CD4-positive, alpha-beta T cell (primary cell): ENCODE measurements around the gene NECAP2. TPM values are rescaled to one million over a fixed set of nuclear protein-coding genes. Genes with fewer than 3 reads are reported as not detected.

Source experiments
- ATAC-seq: fragments of 200-7000 bp; cut with Tn5 transposase; one replicate; pipeline ENCODE4 v1.10.0; 2022; ENCODE audit warnings: mild to moderate bottlenecking; ENCODE audit not compliant: poor library complexity
- CTCF ChIA-PET: fragments of 350-600 bp; sonication (Branson Sonifier 250); formaldehyde crosslinking; loops from one replicate; lab custom pipeline; 2021; ENCODE audit warnings: antibody characterized with exemption, inconsistent platforms; lab: Charles Lee
- POLR2A ChIA-PET: fragments of 350-600 bp; sonication (Branson Sonifier 250); formaldehyde crosslinking; loops from one replicate; lab custom pipeline; 2021; ENCODE audit warnings: antibody characterized with exemption, inconsistent platforms; lab: Charles Lee
- DNase-seq, 14 experiments: peaks; one replicate each; pipeline ENCODE4 v3.0.0-alpha.2; 2013 to 2020; ENCODE audit warnings: mixed read lengths in 2 of 14
- H3K27ac ChIP-seq, 2 donors: one replicate each; pipeline versions ENCODE4 v1.5.1 to v1.7.0; 2013; ENCODE audit warnings: low read length in 2 of 2, low read depth in 1 of 2, mild to moderate bottlenecking in 1 of 2
- H3K27me3 ChIP-seq, 2 experiments: 1 replicate in 1 of 2; 2 replicates in 1 of 2; pipeline versions ENCODE4 v1.6.1 to v1.7.0; 2013; ENCODE audit warnings: low read length in 2 of 2, control low read depth in 1 of 2, mild to moderate bottlenecking in 1 of 2, moderate library complexity in 1 of 2; ENCODE audit not compliant: insufficient read depth in 2 of 2, control insufficient read depth in 1 of 2
- H3K36me3 ChIP-seq: one replicate; pipeline ENCODE4 v1.6.1; 2013; ENCODE audit warnings: low read length, control low read depth; ENCODE audit not compliant: insufficient read depth
- H3K4me1 ChIP-seq: one replicate; pipeline ENCODE4 v1.6.1; 2013; ENCODE audit warnings: low read length, control low read depth; ENCODE audit not compliant: insufficient read depth
- H3K4me3 ChIP-seq: one replicate; pipeline ENCODE4 v1.5.1; 2013; ENCODE audit warnings: mild to moderate bottlenecking, low read length, moderate library complexity
- H3K9me3 ChIP-seq, 2 experiments: 1 replicate in 1 of 2; 2 replicates in 1 of 2; pipeline versions ENCODE4 v1.6.1 to v1.7.0; 2013; ENCODE audit warnings: low read length in 2 of 2, mild to moderate bottlenecking in 2 of 2, control low read depth in 1 of 2, moderate library complexity in 1 of 2; ENCODE audit not compliant: control insufficient read depth in 1 of 2, insufficient read depth in 1 of 2
- H3K27ac Mint-ChIP-seq: one replicate; pipeline ENCODE4 v1.8.0; 2020; ENCODE audit warnings: mixed read lengths
- H3K27me3 Mint-ChIP-seq: one replicate; pipeline ENCODE4 v1.8.0; 2021; ENCODE audit warnings: mixed read lengths
- H3K36me3 Mint-ChIP-seq: one replicate; pipeline ENCODE4 v1.8.0; 2021; ENCODE audit warnings: low read depth, mixed read lengths
- H3K4me1 Mint-ChIP-seq: one replicate; pipeline ENCODE4 v1.8.0; 2021; ENCODE audit warnings: low read depth, mixed read lengths
- H3K4me3 Mint-ChIP-seq: one replicate; pipeline ENCODE4 v1.8.0; 2020; ENCODE audit warnings: mild to moderate bottlenecking, mixed read lengths
- H3K9me3 Mint-ChIP-seq: one replicate; pipeline ENCODE4 v1.8.0; 2020; ENCODE audit warnings: mixed read lengths
- intact Hi-C, 2 experiments: fragments of 100-400 bp; cut with DNase I in 1 of 2; cut with micrococcal nuclease in 1 of 2; formaldehyde crosslinking; loops; one replicate each; pipeline versions ENCODE4 v1.15.1 to v1.9.0; 2023 to 2025; cut with DNase I, micrococcal nuclease
- total RNA-seq, 174 experiments: library from RNA in 2 of 174; stranded (reverse) in 2 of 174; gene quantifications; one replicate each; pipeline ENCODE4 v1.2.3 and lab custom pipeline; 2021 to 2026
- TF ChIP-seq, protein P1 (sequence below): fragments of 200-600 bp; IDR thresholded peaks from one replicate; pipeline ENCODE4 v1.8.0; 2022; ENCODE audit warnings: antibody characterized with exemption, mild to moderate bottlenecking

Gene NECAP2
- total RNA-seq, 2 experiments from 2014 or later = 65.8 to 66.0 TPM

DNA sequence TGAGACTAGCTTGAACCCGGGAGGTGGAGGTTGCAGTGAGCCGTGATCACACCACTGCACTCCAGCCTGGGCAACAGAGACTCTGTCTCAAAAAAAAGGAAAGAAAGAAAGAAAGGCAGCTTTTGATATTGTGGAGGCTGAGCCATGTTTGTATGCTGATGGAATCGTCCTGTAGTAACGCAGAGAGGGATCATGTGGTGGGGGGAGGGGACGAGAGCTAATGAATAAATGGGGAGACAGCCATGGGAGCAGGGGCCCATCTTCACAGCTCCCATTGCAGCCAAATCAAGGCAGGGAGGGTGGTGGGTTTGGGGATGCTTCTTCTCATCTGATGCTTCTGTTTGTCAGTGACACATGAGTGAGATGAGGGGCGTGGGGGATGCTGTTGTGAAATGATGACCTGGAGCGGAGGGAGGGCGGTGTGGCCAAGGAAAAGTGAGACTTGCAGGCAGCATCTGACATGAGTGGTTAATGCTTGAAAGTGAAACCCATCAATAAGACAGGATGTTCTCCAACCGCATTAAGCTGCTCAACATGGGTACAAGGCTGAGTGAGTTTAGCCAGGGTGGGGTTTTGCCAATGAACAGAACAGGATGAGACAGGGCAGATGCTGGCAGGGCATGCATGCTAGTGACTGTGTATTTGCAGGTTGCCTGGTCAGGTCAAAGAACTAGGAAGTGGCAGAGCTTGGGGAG lies 20.0 kb upstream of the NECAP2 start:
- H3K27ac Mint-ChIP-seq = peak overlapping the region; percentile 74
- peak; percentile 95 for ATAC-seq
- POLR2A ChIA-PET = interaction anchor here (0.6 to 3.1 kb wide), 9 partner anchors 19 to 111 kb away, joined by 3 to 39 read pairs (median 3); partner anchors contain the start of genes NECAP2 and SZRD1
- TF ChIP-seq, protein P1, sequence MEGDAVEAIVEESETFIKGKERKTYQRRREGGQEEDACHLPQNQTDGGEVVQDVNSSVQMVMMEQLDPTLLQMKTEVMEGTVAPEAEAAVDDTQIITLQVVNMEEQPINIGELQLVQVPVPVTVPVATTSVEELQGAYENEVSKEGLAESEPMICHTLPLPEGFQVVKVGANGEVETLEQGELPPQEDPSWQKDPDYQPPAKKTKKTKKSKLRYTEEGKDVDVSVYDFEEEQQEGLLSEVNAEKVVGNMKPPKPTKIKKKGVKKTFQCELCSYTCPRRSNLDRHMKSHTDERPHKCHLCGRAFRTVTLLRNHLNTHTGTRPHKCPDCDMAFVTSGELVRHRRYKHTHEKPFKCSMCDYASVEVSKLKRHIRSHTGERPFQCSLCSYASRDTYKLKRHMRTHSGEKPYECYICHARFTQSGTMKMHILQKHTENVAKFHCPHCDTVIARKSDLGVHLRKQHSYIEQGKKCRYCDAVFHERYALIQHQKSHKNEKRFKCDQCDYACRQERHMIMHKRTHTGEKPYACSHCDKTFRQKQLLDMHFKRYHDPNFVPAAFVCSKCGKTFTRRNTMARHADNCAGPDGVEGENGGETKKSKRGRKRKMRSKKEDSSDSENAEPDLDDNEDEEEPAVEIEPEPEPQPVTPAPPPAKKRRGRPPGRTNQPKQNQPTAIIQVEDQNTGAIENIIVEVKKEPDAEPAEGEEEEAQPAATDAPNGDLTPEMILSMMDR = no peak
- H3K36me3 Mint-ChIP-seq = no peaks in the 10 kb centered on the region
- peaks cover 32% of the 10 kb centered on the region for H3K4me1 ChIP-seq
- peak overlapping the region; percentile 7 for H3K4me3 ChIP-seq
- H3K4me3 Mint-ChIP-seq = peak overlapping the region; percentile 36
- peak; percentile 19 to 91 (median 45) for DNase-seq
- H3K27me3 ChIP-seq = no peaks in the 10 kb centered on the region
- H3K36me3 ChIP-seq = no peaks in the 10 kb centered on the region
- H3K27ac ChIP-seq = peak overlapping the region; percentile 30 to 65
- peaks cover 29% of the 10 kb centered on the region for H3K4me1 Mint-ChIP-seq
- no peaks in the 10 kb centered on the region for H3K9me3 Mint-ChIP-seq
- no peaks in the 10 kb centered on the region for H3K9me3 ChIP-seq
- CTCF ChIA-PET = interaction anchor here (1.2 to 2.3 kb wide), 2 partner anchors 19 to 68 kb away, joined by 4 to 7 read pairs; partner anchors contain the start of genes FBXO42 and NECAP2
- intact Hi-C loops = no loop called here
- no peaks in the 10 kb centered on the region for H3K27me3 Mint-ChIP-seq

DNA sequence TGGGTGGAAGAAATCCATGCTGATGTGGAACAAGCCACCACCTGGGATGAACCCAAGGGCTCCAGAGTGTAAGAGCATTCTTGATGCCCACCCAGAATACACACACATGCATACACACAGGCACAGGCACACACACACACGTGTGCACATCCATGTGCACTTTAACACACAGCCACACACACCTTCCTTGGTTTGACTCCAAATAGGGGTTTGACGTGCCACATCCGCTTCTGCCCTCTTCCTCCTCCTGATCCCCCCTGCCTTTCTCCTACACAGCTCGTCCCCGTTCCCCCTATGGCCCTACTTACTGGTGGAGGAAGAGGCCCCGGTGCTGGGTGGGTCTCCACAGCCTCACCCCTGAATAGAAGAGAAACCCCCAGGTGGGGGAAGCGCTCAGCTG lies 19.3 kb upstream of the NECAP2 start:
- H3K4me3 ChIP-seq = peak overlapping the region; percentile 7
- no peaks in the 10 kb centered on the region for H3K9me3 ChIP-seq
- intact Hi-C loops = no loop called here
- H3K36me3 ChIP-seq = no peaks in the 10 kb centered on the region
- peaks cover 32% of the 10 kb centered on the region for H3K4me1 ChIP-seq
- DNase-seq = peak in 3 of 14 experiments; percentile 18 to 57 (median 18)
- ChIA-PET CTCF (interaction anchor here (2.3 kb wide), 1 partner anchor 19 kb away, joined by 7 read pairs; the partner anchor contains the start of gene NECAP2), POLR2A (interaction anchor here (0.7 to 3.1 kb wide), 7 partner anchors 20 to 68 kb away, joined by 3 to 39 read pairs (median 5); partner anchors contain the start of genes NECAP2 and SZRD1)
- H3K9me3 Mint-ChIP-seq = no peaks in the 10 kb centered on the region
- TF ChIP-seq, protein P1 = no peak
- ATAC-seq = peak; percentile 37
- peak overlapping the region; percentile 30 to 65 for H3K27ac ChIP-seq
- H3K4me1 Mint-ChIP-seq = peaks cover 29% of the 10 kb centered on the region
- no peaks in the 10 kb centered on the region for H3K27me3 ChIP-seq
- H3K27ac Mint-ChIP-seq = peak overlapping the region; percentile 74
- no peaks in the 10 kb centered on the region for H3K27me3 Mint-ChIP-seq
- H3K4me3 Mint-ChIP-seq = peak overlapping the region; percentile 21
- no peaks in the 10 kb centered on the region for H3K36me3 Mint-ChIP-seq

DNA sequence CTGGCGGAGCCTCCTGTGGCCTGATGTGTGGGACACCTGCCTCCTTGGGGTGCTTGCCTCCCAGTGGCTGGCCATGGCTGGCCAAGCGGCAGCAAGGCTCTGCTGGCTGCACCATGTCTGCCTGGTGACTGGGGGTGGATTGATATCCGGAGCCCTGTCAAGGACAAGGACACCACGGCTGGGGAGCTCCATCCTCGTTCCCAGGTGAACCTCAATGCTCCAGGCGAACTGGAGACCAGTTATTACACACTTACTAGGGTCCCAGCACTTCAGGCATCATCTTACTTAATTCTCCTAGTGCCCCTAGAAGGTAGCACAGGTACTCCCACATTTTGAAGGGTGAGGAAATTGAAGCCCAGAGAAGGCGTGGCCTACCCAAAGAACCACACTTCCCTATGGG lies 18.5 kb upstream of the NECAP2 start:
- H3K4me1 Mint-ChIP-seq = peaks cover 29% of the 10 kb centered on the region
- ATAC-seq (no peak), DNase-seq (no peak)
- POLR2A ChIA-PET = interaction anchor here (3.1 kb wide), 1 partner anchor 19 kb away, joined by 39 read pairs; the partner anchor contains the start of gene NECAP2
- intact Hi-C loops = no loop called here
- Histone ChIP-seq H3K9me3 (no peaks in the 10 kb centered on the region), H3K27ac (peak overlapping the region in 1 of 2 donors; percentile 65), H3K4me1 (peaks cover 32% of the 10 kb centered on the region), H3K36me3 (no peaks in the 10 kb centered on the region), H3K4me3 (no peak overlapping the region), H3K27me3 (no peaks in the 10 kb centered on the region)
- no peak overlapping the region for H3K4me3 Mint-ChIP-seq
- H3K27me3 Mint-ChIP-seq = no peaks in the 10 kb centered on the region
- CTCF ChIA-PET = interaction anchor here (2.3 kb wide), 1 partner anchor 18 kb away, joined by 7 read pairs; the partner anchor contains the start of gene NECAP2
- H3K36me3 Mint-ChIP-seq = no peaks in the 10 kb centered on the region
- no peaks in the 10 kb centered on the region for H3K9me3 Mint-ChIP-seq
- TF ChIP-seq, protein P1 = no peak
- no peak overlapping the region for H3K27ac Mint-ChIP-seq
